GM19025 (cell line): ENCODE measurements around the gene MSTN.
"Not testable (repeated sequence)": the region's sequence is repeated elsewhere in the genome, so short reads cannot be mapped to it uniquely, and the experiment has no call there.

Source experiments
- ATAC-seq: cut with Tn5 transposase; IDR thresholded peaks from one replicate; pipeline ENCODE4 v1.9.1; 2021; ENCODE audit warnings: mild to moderate bottlenecking, low read depth, moderate library complexity; ENCODE audit not compliant: unreplicated experiment

The MSTN gene

DNA sequence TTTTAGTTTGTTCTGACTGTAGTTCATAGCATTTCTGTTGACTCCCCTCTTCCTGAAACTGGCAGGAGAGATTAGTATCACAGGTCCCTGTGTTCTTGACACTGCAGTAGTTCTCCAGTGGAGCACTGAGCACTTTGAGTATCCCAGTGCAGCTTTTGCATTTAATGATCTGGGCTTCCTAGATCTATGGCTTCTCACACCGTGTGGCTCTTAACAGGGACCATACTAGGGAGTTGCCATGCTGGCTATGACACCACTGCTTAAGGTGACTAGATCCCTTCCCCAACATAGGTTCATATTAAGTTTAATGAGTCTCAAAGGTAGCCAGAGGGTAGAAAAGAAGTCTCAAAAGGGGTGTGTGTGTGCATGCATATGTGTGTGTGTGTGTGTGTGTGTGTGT lies 6.2 kb upstream of the MSTN start:
- ATAC-seq = no peak

DNA sequence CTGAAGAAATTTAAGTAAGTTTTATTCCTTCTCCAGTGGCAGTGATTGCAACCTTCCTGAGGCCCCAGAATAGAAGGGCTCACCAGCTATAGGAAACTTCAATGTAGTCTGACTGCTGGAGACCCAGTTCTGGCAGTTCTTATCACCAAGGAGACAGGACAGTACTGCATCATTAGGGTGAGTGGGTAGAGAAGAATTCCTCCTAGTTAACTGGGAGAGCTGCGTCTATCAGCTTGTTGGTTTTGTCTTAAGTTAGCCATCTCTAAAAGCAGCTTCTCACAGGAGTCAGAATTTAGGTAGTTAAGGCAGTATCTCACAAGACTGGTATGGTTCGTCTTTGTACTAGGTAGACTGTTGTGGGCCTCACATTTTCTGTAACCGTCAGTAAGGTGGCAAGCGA lies 3.3 kb upstream of the MSTN start:
- ATAC-seq = no peak

GRCh38 chr2:190063624-190064023 lies 1.1 kb upstream of the MSTN start:
- no peak for ATAC-seq

DNA sequence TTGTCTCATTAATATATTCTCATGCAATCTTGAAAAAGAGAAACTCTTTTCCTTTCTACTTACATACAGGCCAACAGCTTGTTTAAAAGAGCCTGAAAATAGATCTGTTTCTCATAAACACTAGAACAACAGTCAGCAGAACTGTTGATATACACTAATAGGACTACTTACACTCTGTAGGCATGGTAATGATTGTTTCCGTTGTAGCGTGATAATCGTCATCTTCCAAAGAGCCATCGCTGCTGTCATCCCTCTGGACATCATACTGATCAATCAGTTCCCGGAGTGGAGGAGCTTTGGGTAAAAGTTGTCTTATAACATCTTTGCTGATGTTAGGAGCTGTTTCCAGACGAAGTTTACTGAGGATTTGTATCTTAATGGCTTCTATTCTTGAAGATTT lies 476 bp downstream of the MSTN start:
- no peak for ATAC-seq

DNA sequence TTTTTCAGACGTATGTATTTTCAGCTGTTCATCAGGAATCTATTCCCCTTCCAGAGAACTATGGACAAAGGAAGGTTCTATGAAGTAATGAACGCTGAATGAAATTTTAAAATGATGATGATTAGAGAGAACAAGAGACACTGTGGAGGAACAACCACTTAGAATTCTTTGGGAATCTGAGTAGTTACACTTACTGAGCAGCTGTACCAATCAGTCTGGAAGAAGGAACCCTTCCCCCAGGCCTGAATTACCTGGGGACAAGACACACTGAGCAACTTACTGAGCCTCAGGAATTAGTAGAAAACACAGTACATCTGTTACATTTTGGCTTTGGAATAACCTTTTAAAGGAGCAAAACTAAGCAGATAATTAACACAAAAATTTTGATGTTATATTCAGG lies 1.9 kb downstream of the MSTN start:
- ATAC-seq = no peak

DNA sequence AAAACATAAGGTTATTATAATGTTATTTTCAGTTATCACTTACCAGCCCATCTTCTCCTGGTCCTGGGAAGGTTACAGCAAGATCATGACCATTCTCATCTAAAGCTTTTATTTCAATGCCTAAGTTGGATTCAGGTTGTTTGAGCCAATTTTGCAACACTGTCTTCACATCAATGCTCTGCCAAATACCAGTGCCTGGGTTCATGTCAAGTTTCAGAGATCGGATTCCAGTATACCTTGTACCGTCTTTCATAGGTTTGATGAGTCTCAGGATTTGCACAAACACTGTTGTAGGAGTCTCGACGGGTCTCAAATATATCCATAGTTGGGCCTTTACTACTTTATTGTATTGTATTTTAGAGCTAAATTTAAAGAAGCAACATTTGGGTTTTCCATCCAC lies 2.5 kb downstream of the MSTN start:
- ATAC-seq = no peak

GRCh38 chr2:190053426-190053825 lies 9.1 kb downstream of the MSTN start:
- ATAC-seq = no peak

DNA sequence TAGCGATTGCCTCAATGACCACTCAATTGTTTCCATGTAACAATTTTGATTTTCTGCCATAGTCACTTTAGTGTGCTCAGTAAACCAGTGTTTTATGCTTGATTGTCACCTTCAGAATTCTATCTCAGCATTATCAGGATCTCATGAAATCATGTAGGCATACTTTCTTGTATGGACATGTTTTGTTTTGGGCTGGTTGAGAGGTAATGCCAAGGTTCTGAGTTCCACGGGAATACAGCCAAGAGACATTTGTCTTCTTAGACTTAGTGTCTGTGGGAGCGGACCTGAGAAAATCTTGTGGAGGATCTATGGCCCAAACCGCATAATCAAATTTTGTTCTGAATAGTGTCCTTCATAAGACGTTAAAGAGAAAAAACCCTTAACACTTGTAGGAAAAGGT lies 10.2 kb downstream of the MSTN start:
- no peak for ATAC-seq

DNA sequence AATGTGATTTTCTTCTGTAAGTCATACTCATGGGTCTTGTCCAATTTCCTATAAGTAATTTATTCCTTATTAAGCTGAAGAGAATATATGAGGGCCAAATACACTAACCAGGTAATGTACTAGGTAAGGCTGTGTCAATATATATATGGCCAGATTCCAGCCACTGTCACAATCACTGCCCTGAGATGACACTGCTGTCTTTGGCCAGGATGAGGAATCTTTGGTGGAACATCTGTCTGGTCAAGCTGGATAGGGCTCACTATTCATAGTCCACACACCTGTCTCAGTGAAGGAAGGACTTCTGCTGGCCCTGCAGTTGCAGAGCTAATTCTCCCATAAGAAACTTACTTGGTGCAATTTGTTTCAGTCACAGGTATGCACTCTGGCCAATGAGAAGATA lies 11.3 kb downstream of the MSTN start:
- ATAC-seq = no peak

DNA sequence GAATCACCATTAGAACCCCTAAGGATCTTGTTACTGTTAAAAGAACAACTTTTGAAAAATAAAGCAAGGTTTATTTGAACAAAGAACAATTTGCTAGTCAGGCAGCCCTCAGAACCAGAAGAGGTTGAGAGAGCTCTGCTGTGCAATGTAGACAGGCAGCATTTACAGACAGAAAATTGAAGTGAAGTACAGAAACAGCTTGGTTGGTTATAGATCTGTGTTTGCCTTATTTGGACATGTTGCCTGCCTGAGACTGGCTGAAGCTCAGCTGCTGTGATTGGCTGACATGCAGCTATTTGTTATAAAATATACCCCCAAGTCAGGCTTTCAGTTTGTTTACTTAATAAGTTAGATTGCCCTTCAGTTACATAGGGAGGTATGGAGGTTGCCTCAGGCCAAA lies 12.5 kb downstream of the MSTN start:
- no peak for ATAC-seq

DNA sequence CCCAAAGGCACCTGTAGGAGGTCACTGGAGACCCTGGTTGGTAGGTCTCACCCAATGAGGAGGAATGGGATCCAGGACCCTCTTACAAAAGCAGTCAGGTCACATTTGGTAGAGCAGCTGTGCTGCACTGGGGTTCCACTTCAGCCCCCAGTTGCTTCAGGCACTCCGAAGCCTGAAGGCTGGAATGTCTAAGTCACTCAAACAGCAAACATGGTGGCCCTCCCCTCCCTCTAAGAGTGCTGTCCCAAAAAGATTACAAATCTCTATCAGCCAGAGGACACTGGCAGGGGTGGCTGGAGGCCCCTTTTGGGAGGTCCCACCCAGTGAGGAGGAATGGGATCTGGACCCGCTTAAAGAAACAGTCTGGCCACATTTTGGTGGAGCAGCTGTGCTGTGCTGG lies 17.7 kb downstream of the MSTN start:
- no peak for ATAC-seq

- no peak for ATAC-seq
These were observed 19.1 kb downstream of the MSTN start for GRCh38 chr2:190043441-190043840.

GRCh38 chr2:190036071-190036470 lies 26.5 kb downstream of the MSTN start:
- no peak for ATAC-seq

DNA sequence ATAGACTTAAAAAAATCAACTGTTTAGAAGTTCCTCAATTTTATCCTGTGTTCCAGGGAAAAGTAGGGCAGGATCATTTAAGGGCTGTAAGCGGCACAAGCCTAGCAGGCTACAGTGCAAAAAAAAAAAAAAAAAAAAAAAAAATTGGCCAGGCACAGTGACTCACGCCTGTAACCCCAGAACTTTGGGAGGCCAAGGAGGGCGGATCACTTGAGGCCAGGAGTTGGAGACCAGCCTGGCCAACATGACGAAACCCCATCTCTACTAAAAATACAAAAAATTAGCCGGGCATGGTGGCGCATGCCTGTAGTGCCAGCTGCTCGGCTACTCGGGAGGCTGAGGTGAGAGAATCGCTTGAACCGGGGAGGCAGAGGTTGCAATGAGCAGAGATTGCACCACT lies 28.1 kb downstream of the MSTN start:
- not testable (repeated sequence) for ATAC-seq

DNA sequence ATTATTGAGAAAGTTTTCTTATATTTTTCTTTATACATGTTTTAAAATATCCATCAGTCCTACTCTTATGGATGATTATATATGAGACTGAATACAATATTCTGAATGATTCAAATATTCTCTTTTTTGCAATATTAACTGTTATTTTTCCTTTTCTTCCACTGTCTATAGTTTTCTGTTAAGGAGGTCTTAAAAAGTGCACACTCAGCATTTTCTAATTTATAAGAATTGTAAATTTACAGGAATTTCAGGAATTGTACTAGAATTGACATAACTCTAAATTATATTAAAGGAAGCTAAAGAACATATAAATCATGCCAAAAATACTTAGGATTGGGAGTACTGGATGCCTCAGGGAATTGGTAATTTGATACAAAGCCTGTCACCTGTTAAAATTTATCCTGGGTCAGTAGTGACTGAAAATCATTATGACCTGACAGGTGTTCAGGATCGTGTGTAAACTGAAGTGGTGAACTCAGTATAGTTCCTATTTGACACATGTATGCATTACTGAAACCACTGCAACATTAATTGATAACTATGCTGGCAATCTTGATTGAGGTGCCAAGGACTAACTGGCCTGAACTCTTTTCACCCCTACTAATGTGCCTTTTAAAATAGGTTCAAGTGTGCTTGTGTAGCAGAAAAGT lies 30.4 kb downstream of the MSTN start:
- ATAC-seq = no peak

GRCh38 chr2:190023860-190024259 lies 38.7 kb downstream of the MSTN start:
- no peak for ATAC-seq

DNA sequence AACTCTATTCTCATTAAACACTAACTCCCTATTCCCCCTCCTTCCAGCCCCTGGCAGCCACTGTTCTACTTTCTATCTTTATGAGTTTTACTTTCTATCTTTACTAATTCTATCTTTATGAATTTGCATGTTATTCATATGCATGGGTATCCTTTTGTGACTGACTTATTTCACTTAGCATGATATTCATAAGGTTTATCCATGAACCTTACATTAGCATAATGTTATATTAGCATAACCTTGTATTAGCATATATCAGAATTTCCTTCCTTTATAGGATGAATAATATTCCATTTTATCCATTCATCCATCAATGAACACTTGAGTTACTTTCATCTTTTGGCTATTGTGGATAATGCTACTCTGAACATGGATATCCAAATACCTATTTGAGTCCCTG lies 41.8 kb downstream of the MSTN start:
- ATAC-seq = no peak

- ATAC-seq = no peak
These were observed 44.7 kb downstream of the MSTN start for GRCh38 chr2:190017837-190018236.

DNA sequence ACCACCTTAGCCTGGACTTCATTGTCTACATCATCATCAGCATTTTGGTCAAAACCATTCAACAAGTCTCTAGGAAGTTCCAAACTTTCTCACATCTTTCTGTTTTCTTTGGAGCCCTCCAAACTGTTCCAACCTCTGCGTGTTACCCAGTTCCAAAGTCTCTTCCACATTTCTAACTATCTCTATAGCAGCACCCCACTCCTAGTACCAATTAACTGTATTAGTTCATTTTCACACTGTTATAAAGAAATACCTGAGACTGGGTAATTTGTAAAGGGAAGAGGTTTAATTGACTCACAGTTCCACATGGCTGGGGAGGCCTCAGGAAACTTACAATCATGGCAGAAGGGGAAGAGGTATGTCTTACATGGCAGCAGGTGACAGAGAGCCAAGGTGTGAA lies 46.6 kb downstream of the MSTN start:
- not testable (repeated sequence) for ATAC-seq
